ENCODE measurements around the gene SPATA6L.

SPATA6L gene

DNA sequence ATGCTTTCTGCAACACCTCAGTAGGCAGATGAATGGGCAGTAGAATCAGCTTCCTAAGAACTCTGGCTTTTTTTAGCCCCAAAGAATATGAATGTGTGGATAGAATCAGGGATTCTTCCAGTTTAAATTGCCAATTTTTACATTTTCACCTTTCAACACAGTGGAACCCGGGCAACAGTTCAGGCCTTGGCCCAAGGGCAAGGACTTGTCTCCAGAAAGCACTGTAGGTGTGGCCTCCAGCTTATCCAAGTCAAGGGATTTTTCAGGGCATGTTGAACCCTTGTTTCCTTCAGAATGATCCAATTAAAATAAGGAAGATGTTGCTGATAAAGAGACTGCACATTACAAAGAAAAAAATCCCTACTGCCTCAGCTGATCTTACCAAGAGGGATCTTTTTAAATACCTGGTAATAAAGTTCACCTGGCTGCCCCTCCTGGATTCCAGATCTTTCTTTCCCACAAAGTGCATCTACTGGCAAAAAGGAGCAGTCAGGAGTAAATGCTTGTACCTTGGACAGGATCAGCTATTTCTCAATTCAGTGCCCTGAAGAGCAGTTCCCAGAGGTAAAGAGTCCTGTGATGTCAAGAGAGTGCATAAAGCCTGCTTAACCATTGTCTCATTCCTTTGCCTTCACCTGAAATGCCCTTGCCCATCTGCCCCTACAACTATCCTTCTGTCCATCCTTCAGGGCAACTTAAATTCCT lies 84.3 kb downstream of the SPATA6L start:
- DNase-seq, result no peak

GRCh38 chr9:4581035-4581760 lies 85.1 kb downstream of the SPATA6L start:
- no peak for DNase-seq

GRCh38 chr9:4579001-4579400 lies 87.3 kb downstream of the SPATA6L start:
- DNase-seq, result no peak

DNA sequence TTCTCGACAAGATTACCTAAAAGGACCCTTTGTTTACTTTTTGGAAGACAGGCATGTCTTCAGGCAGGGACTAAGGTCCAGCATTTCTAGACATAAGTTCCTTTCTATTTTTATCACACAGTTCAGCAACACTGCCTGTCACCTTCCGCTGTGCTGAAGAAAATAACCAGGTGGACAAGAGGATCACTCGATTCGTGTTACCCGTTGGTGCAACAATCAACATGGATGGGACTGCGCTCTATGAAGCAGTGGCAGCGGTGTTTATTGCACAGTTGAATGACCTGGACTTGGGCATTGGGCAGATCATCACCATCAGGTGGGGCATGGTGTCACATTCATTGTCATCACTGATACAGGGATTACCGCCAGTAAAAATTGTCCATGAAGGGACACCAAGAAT lies 89.8 kb downstream of the SPATA6L start:
- no peak for DNase-seq

DNA sequence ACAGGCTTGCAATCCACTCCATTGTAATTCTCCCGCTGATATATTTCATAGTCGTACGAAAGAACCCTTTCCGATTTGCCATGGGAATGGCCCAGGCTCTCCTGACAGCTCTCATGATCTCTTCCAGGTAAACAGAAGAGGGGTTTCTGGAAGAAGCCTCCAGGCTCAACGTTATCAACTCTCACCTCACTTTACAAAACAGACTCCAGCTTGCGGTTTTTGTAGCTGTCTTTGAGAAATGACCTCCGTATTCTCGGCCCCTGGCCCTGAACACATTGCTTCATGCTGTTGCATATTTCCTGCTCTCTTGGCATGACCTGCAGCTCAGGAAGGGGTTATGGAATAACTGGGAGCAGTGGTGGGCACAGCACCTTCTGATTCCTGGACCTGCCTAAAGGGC lies 90.3 kb downstream of the SPATA6L start:
- no peak for DNase-seq

DNA sequence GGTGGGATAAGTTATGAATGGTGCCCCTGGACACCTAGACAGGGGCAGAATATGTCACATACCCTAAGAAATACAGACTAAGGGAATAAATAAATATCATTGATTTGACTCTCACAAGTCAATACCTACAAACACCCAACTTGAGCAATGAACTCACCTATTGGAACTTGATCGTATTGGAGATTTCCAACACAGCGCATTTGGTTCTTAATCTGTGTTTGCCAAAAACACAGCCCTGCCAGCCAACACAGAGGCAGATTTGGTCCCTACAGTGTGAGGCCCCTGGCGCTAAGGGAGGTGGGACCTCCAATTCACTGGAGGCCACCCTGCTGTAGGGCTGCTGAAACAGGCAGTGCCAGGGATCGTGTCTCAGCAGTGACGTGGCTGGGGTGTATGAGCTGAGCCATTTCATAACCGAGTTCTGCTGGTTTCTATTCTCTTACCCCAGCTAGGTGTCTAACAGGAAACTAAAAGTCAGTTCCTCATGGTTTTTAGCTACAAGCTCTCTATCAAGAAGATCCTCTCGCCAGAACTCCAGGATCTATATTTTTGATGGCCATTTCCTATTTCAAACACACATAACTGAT lies 91.5 kb downstream of the SPATA6L start:
- DNase-seq, result peak in 1 of 5 experiments; percentile 59

GRCh38 chr9:4573634-4574389 lies 92.5 kb downstream of the SPATA6L start:
- DNase-seq, result no peak

GRCh38 chr9:4573176-4573575 lies 93.1 kb downstream of the SPATA6L start:
- DNase-seq, result no peak

- peak in 1 of 5 experiments; percentile 63 for DNase-seq
Measured at GRCh38 chr9:4572184-4572826, 94.0 kb downstream of the SPATA6L start.

GRCh38 chr9:4569101-4569500 lies 97.2 kb downstream of the SPATA6L start:
- DNase-seq, result no peak

- no peak for DNase-seq
Measured at GRCh38 chr9:4567601-4568000, 98.7 kb downstream of the SPATA6L start.

GRCh38 chr9:4566806-4567205 lies 99.5 kb downstream of the SPATA6L start:
- DNase-seq, result no peak

- peak in 1 of 5 experiments; percentile 10 for DNase-seq
Measured at GRCh38 chr9:4563105-4563504, 103.2 kb downstream of the SPATA6L start.

DNA sequence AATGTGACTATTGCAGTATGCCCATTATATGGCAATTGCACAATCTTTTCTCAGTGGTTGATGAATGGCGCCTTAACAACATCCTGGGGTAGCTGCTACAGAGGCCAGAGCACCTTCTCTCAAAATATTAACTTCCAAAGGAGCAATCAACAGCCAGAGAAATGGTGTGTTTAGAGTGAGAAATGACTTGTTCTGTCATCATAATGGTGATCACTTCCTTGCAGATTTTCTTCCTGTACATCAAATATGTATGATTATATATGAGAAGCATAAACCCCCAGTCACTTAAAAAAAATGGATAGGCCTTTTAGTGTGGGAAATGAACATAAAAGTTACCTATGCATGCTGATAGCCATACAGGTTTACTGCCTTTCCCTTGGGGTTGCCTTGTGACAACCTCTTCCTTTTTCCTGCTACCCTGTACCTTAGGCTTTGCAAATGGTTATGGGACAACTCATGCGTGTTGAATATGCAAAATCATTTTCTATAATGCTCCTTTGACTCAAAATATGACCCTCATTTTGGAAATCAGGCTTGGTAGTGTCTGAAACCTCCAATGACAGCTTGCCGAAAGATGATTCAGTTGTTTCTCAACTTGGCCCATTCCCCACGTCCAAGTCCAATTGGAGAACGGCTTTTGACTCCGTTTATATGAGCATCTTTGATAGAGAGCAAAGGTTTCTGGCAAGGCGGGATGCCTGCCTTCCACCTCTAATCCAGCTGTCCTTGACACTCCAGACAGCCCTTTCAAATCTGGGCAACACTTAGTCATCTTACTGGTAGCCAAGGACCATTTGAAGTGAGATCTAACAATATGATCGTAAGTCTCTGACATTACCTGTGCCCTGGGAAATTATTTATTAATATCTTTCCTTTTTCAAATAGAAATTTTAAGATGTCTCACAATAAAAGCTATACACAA lies 106.8 kb downstream of the SPATA6L start:
- no peak for DNase-seq

GRCh38 chr9:4558371-4558998 lies 107.8 kb downstream of the SPATA6L start:
- no peak for DNase-seq

- DNase-seq, result no peak
Measured at GRCh38 chr9:4555236-4555635, 111.0 kb downstream of the SPATA6L start.

DNA sequence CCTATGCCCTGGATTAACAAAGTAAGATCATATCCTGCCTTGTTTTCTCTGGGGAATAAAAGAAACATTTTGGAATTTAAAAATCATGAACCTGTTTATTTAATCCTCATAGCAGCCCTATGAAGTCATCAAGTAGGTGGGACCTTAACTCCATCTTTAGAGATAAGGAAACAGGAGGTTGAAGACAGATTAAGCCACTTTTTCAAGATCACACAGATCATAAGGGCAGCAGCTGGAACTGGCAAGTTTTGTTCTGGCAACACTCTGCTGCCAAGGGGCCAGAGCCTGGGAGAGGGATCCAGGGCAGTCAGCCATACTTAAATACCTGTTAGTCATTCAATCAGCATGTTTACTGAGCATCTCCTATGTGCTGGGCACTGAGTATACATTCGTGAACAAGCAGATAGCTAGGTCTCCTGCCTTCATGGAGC lies 112.3 kb downstream of the SPATA6L start:
- DNase-seq, result no peak

DNA sequence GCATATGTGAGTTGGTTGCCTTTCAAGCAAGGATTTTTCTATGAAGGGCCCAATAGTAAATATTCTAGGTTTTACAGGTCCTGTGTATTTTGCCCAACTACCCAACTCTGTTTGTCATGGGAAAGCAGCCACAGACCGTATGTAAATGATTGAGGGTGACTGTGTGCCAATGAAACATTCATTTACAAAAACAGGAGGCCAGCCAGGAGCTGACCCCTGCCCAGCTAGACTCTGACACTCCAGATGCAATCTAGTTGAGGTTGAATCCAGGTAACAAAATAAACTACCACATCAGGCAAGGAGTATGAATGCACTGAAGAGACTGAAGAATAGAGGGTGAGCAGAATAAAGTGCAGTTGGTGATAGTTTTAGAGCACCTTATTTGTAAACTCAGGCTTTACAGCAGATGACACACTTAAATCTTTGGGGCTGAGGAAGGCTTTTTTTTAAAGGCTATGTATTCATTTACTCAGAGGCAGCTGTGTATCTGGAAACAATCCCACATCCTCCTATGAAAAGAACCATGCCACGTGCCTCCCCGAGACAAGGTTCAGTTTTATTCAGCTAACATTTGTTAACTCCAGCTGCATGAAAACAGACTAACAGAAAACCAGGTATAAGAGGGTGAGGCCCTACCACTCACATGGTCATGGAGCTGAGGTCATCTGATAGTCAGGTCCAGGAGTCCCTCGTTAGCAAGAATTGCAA lies 115.3 kb downstream of the SPATA6L start:
- DNase-seq, result peak in 1 of 5 experiments; percentile 36

GRCh38 chr9:4549751-4550295 lies 116.5 kb downstream of the SPATA6L start:
- DNase-seq, result no peak
